GM21737 (cell line): ENCODE data around the gene FOXP3.

Experiments used
- ATAC-seq: cut with Tn5 transposase; IDR thresholded peaks from one replicate; pipeline ENCODE4 v1.9.1; 2021; ENCODE audit warnings: mild to moderate bottlenecking, moderate library complexity; ENCODE audit not compliant: unreplicated experiment

FOXP3 gene

GRCh38 chrX:49276207-49276606 is 11.7 kb upstream of the FOXP3 start:
- ATAC-seq = no peak

GRCh38 chrX:49273181-49273727 is 8.7 kb upstream of the FOXP3 start:
- no peak for ATAC-seq

- no peak for ATAC-seq
Observed at GRCh38 chrX:49272421-49272820, 7.9 kb upstream of the FOXP3 start.

- ATAC-seq = no peak
Observed at GRCh38 chrX:49271341-49271740, 6.8 kb upstream of the FOXP3 start.

- no peak for ATAC-seq
Observed at GRCh38 chrX:49270249-49270921, 5.9 kb upstream of the FOXP3 start.

GRCh38 chrX:49269767-49270248 is 5.3 kb upstream of the FOXP3 start, which contains the start of gene PPP1R3F:
Gene PPP1R3F, plus strand, starts transcription at chrX:49269793. Its CDS starts 77 bp downstream, at chrX:49269870.
- peak; percentile 14 for ATAC-seq

- peak; percentile 83 for ATAC-seq
Observed at GRCh38 chrX:49269010-49269766, 4.7 kb upstream of the FOXP3 start.

GRCh38 chrX:49268702-49269009 is 4.1 kb upstream of the FOXP3 start:
- ATAC-seq = no peak

GRCh38 chrX:49266523-49267445 is 2.3 kb upstream of the FOXP3 start:
- no peak for ATAC-seq

GRCh38 chrX:49263631-49264030 is 879 bp downstream of the FOXP3 start:
- no peak for ATAC-seq

GRCh38 chrX:49262603-49263002 is 1.9 kb downstream of the FOXP3 start:
- no peak for ATAC-seq

- ATAC-seq = no peak
Observed at GRCh38 chrX:49260221-49260985, 4.1 kb downstream of the FOXP3 start.

- ATAC-seq = no peak
Observed at GRCh38 chrX:49258749-49259124, 5.8 kb downstream of the FOXP3 start.

- no peak for ATAC-seq
Observed at GRCh38 chrX:49257846-49258748, 6.4 kb downstream of the FOXP3 start.

- no peak for ATAC-seq
Observed at GRCh38 chrX:49257074-49257790, 7.3 kb downstream of the FOXP3 start.

GRCh38 chrX:49256268-49256995 is 8.1 kb downstream of the FOXP3 start:
- ATAC-seq = no peak

GRCh38 chrX:49254639-49255038 is 9.9 kb downstream of the FOXP3 start:
- ATAC-seq = no peak

- no peak for ATAC-seq
Observed at GRCh38 chrX:49251325-49251724, 13.2 kb downstream of the FOXP3 start.
